ENCODE measurements around the gene GAPDH.

The GAPDH gene

GRCh38 chr12:6548556-6548955 is 14.2 kb downstream of the GAPDH start:
- WGBS = 85% methylated on average over 26 of the region's 26 CpGs
- H4K91ac ChIP-seq (ENCODE audit: low read length) = peak overlapping the region; percentile 92
- peak overlapping the region; percentile 77 to 86 for H3K4ac ChIP-seq (ENCODE audit: low read depth in 1 of 2, low read length in 2 of 2)

GRCh38 chr12:6548966-6549683 is 14.8 kb downstream of the GAPDH start:
- H3K36me3 ChIP-seq (ENCODE audit: control insufficient read depth in 1 of 2, insufficient read depth in 2 of 2, low read depth in 1 of 2, low read length in 2 of 2) = peaks cover 41 to 55% of the 10 kb centered on the region in 2 experiments
- peak overlapping the region; percentile 33 for H2AK5ac ChIP-seq (ENCODE audit: low read length, severe bottlenecking)
- peak overlapping the region in 1 of 2 experiments; percentile 78 for H3K4me3 ChIP-seq (ENCODE audit: insufficient read depth in 1 of 2, low read depth in 1 of 2, low read length in 2 of 2)
- H3K4me2 ChIP-seq (ENCODE audit: low read length, poor library complexity, severe bottlenecking) = no peak overlapping the region
- H4K8ac ChIP-seq (ENCODE audit: low read length) = peak overlapping the region; percentile 83
- peaks cover 19% of the 10 kb centered on the region for H3K79me1 ChIP-seq (replicated peaks; ENCODE audit: low read length, poor library complexity, severe bottlenecking)
- no peaks in the 10 kb centered on the region for H3K9me3 ChIP-seq (ENCODE audit: control insufficient read depth, low read length)
- H2AFZ ChIP-seq (ENCODE audit: low read depth, low read length) = no peak overlapping the region
- peak overlapping the region in 1 of 2 experiments; percentile 0 for H3K23ac ChIP-seq (ENCODE audit: low read length in 2 of 2)
- H3K27me3 ChIP-seq (ENCODE audit: control insufficient read depth in 1 of 2, insufficient read depth in 1 of 2, low read length in 2 of 2) = no peaks in the 10 kb centered on the region
- peak overlapping the region; percentile 35 for H2BK5ac ChIP-seq (ENCODE audit: low read depth, low read length, poor library complexity, severe bottlenecking)
- peak overlapping the region; percentile 78 to 84 for H3K18ac ChIP-seq (ENCODE audit: low read depth in 1 of 2, low read length in 2 of 2)
- 70% methylated on average over 12 of the region's 15 CpGs for WGBS
- peaks cover 53% of the 10 kb centered on the region for H3K4me1 ChIP-seq (ENCODE audit: control insufficient read depth, insufficient read depth, low read depth, low read length)
- H3K14ac ChIP-seq (ENCODE audit: low read length in 2 of 2) = peak overlapping the region in 1 of 2 experiments; percentile 5
- DNase-seq = peak; percentile 73
- peak overlapping the region; percentile 75 for H2BK12ac ChIP-seq (ENCODE audit: low read length in 2 of 2)
- no peak overlapping the region for H2BK15ac ChIP-seq (ENCODE audit: low read depth, poor library complexity, severe bottlenecking)
- peak overlapping the region; percentile 60 for H4K91ac ChIP-seq (ENCODE audit: low read length)
- peak overlapping the region; percentile 98 for H3K9ac ChIP-seq (ENCODE audit: low read length)
- H3K27ac ChIP-seq (ENCODE audit: low read length, poor library complexity, severe bottlenecking) = peak overlapping the region; percentile 88
- H2BK120ac ChIP-seq (ENCODE audit: low read depth, low read length) = no peak overlapping the region
- peak overlapping the region; percentile 77 to 86 for H3K4ac ChIP-seq (ENCODE audit: low read depth in 1 of 2, low read length in 2 of 2)

More at GRCh38 chr12:6548556-6548955, 14.2 kb downstream of the GAPDH start:
- Histone ChIP-seq H3K27ac (ENCODE audit: low read length, poor library complexity, severe bottlenecking) (peak overlapping the region; percentile 88), H2BK120ac (ENCODE audit: low read depth, low read length) (peak overlapping the region; percentile 71), H4K8ac (ENCODE audit: low read length) (peak overlapping the region; percentile 83), H3K27me3 (ENCODE audit: control insufficient read depth in 1 of 2, insufficient read depth in 1 of 2, low read length in 2 of 2) (no peaks in the 10 kb centered on the region), H3K18ac (ENCODE audit: low read depth in 1 of 2, low read length in 2 of 2) (peak overlapping the region; percentile 78 to 84), H2AFZ (ENCODE audit: low read depth, low read length) (no peak overlapping the region), H2BK5ac (ENCODE audit: low read depth, low read length, poor library complexity, severe bottlenecking) (peak overlapping the region; percentile 35), H3K79me1 (replicated peaks; ENCODE audit: low read length, poor library complexity, severe bottlenecking) (peaks cover 19% of the 10 kb centered on the region), H2BK12ac (ENCODE audit: low read length in 2 of 2) (peak overlapping the region; percentile 26 to 75), H3K14ac (ENCODE audit: low read length in 2 of 2) (peak overlapping the region in 1 of 2 experiments; percentile 15), H2AK5ac (ENCODE audit: low read length, severe bottlenecking) (peak overlapping the region; percentile 78), H2BK15ac (ENCODE audit: low read depth, poor library complexity, severe bottlenecking) (peak overlapping the region; percentile 68), H3K23ac (ENCODE audit: low read length in 2 of 2) (peak overlapping the region in 1 of 2 experiments; percentile 0), H3K9me3 (ENCODE audit: control insufficient read depth, low read length) (no peaks in the 10 kb centered on the region), H3K4me2 (ENCODE audit: low read length, poor library complexity, severe bottlenecking) (peak overlapping the region; percentile 34), H3K4me3 (ENCODE audit: insufficient read depth in 1 of 2, low read depth in 1 of 2, low read length in 2 of 2) (peak overlapping the region in 1 of 2 experiments; percentile 78), H3K4me1 (ENCODE audit: control insufficient read depth, insufficient read depth, low read depth, low read length) (peaks cover 51% of the 10 kb centered on the region), H3K36me3 (ENCODE audit: control insufficient read depth in 1 of 2, insufficient read depth in 2 of 2, low read depth in 1 of 2, low read length in 2 of 2) (peaks cover 43 to 59% of the 10 kb centered on the region in 2 experiments), H3K9ac (ENCODE audit: low read length) (peak overlapping the region; percentile 98)
- no peak for DNase-seq

- H2AK5ac ChIP-seq (ENCODE audit: low read length, severe bottlenecking) = peak overlapping the region; percentile 5
- H2BK12ac ChIP-seq (ENCODE audit: low read length in 2 of 2) = peak overlapping the region in 1 of 2 experiments; percentile 75
- H3K79me1 ChIP-seq (replicated peaks; ENCODE audit: low read length, poor library complexity, severe bottlenecking) = peaks cover 15% of the 10 kb centered on the region
- peak overlapping the region; percentile 44 for H4K91ac ChIP-seq (ENCODE audit: low read length)
- H3K4ac ChIP-seq (ENCODE audit: low read depth in 1 of 2, low read length in 2 of 2) = peak overlapping the region in 1 of 2 experiments; percentile 58
- H3K14ac ChIP-seq (ENCODE audit: low read length in 2 of 2) = peak overlapping the region in 1 of 2 experiments; percentile 5
- H2AFZ ChIP-seq (ENCODE audit: low read depth, low read length) = no peak overlapping the region
- H3K27ac ChIP-seq (ENCODE audit: low read length, poor library complexity, severe bottlenecking) = no peak overlapping the region
- no peak for DNase-seq
- H2BK15ac ChIP-seq (ENCODE audit: low read depth, poor library complexity, severe bottlenecking) = no peak overlapping the region
- H3K4me1 ChIP-seq (ENCODE audit: control insufficient read depth, insufficient read depth, low read depth, low read length) = peaks cover 58% of the 10 kb centered on the region
- H3K9me3 ChIP-seq (ENCODE audit: control insufficient read depth, low read length) = no peaks in the 10 kb centered on the region
- H3K4me2 ChIP-seq (ENCODE audit: low read length, poor library complexity, severe bottlenecking) = no peak overlapping the region
- peak overlapping the region; percentile 98 for H3K9ac ChIP-seq (ENCODE audit: low read length)
- no peak overlapping the region for H2BK5ac ChIP-seq (ENCODE audit: low read depth, low read length, poor library complexity, severe bottlenecking)
- peaks cover 35 to 49% of the 10 kb centered on the region in 2 experiments for H3K36me3 ChIP-seq (ENCODE audit: control insufficient read depth in 1 of 2, insufficient read depth in 2 of 2, low read depth in 1 of 2, low read length in 2 of 2)
- WGBS = 96% methylated on average over 18 of the region's 18 CpGs
- peak overlapping the region; percentile 20 for H4K8ac ChIP-seq (ENCODE audit: low read length)
- H3K4me3 ChIP-seq (ENCODE audit: insufficient read depth in 1 of 2, low read depth in 1 of 2, low read length in 2 of 2) = peak overlapping the region in 1 of 2 experiments; percentile 23
- no peak overlapping the region for H2BK120ac ChIP-seq (ENCODE audit: low read depth, low read length)
- H3K27me3 ChIP-seq (ENCODE audit: control insufficient read depth in 1 of 2, insufficient read depth in 1 of 2, low read length in 2 of 2) = no peaks in the 10 kb centered on the region
- H3K18ac ChIP-seq (ENCODE audit: low read depth in 1 of 2, low read length in 2 of 2) = peak overlapping the region in 1 of 2 experiments; percentile 50
- no peak overlapping the region for H3K23ac ChIP-seq (ENCODE audit: low read length in 2 of 2)
Observed at GRCh38 chr12:6549684-6550151, 15.4 kb downstream of the GAPDH start.
